Caco-2 (cell line): ENCODE measurements around the gene ANO6. TPM values are rescaled to one million over a fixed set of nuclear protein-coding genes. Genes with fewer than 3 reads are reported as not detected.
A peak's percentile ranks its signal among the peaks of the same experiment; 100 is the strongest.

ENCODE experiments used
- BruUV-seq: library from RNA; stranded (reverse); fragments of 400-500 nt; replicated peaks from 2 replicates; lab custom pipeline; 2021; lab: Mats Ljungman, UMichigan
- CTCF ChIA-PET: fragments of 300-600 bp; sonication (Branson Sonifier 250); formaldehyde crosslinking; loops from one replicate; lab custom pipeline; 2022; ENCODE audit warnings: antibody characterized with exemption; lab: Charles Lee
- POLR2A ChIA-PET: fragments of 300-600 bp; sonication (Branson Sonifier 250); formaldehyde crosslinking; loops from one replicate; lab custom pipeline; 2022; ENCODE audit warnings: antibody characterized with exemption; lab: Charles Lee
- DNase-seq, 2 experiments: peaks; one replicate each; pipeline versions ENCODE4 v3.0.0 to v3.0.0-alpha.2; 2020 to 2022
- H3K27me3 ChIP-seq: replicated peaks from 2 replicates; pipeline ENCODE4 v1.6.0; 2011; ENCODE audit warnings: low read length; ENCODE audit not compliant: control insufficient read depth, insufficient read depth
- H3K36me3 ChIP-seq: 2 replicates; pipeline ENCODE4 v1.5.1; 2011; ENCODE audit warnings: low read length; ENCODE audit not compliant: control insufficient read depth, insufficient read depth
- H3K4me1 ChIP-seq: fragments of 250-450 bp; sonication (Bioruptor Pico); 2 replicates; pipeline ENCODE4 v1.5.1; 2020; ENCODE audit warnings: mild to moderate bottlenecking
- H3K4me3 ChIP-seq: 2 replicates; pipeline ENCODE4 v1.5.1; 2011; ENCODE audit warnings: low read depth, mild to moderate bottlenecking, control low read depth, low read length
- H3K9me3 ChIP-seq: fragments of 250-450 bp; sonication (Bioruptor Pico); 2 replicates; pipeline ENCODE4 v1.5.1; 2020; ENCODE audit warnings: mild to moderate bottlenecking, moderate library complexity
- H3K27ac Mint-ChIP-seq: one replicate; pipeline ENCODE4 v1.8.0; 2022; ENCODE audit warnings: mixed read lengths; ENCODE audit not compliant: unreplicated experiment
- H3K27me3 Mint-ChIP-seq: one replicate; pipeline ENCODE4 v1.8.0; 2022; ENCODE audit warnings: mixed read lengths; ENCODE audit not compliant: insufficient read depth, unreplicated experiment
- H3K36me3 Mint-ChIP-seq: one replicate; pipeline ENCODE4 v1.8.0; 2022; ENCODE audit warnings: mild to moderate bottlenecking, mixed read lengths; ENCODE audit not compliant: insufficient read depth, unreplicated experiment
- H3K4me1 Mint-ChIP-seq: one replicate; pipeline ENCODE4 v1.8.0; 2022; ENCODE audit warnings: low read depth, mixed read lengths; ENCODE audit not compliant: unreplicated experiment
- H3K4me3 Mint-ChIP-seq: one replicate; pipeline ENCODE4 v1.8.0; 2022; ENCODE audit warnings: mild to moderate bottlenecking, moderate library complexity, mixed read lengths; ENCODE audit not compliant: unreplicated experiment
- H3K9me3 Mint-ChIP-seq: one replicate; pipeline ENCODE4 v1.8.0; 2022; ENCODE audit warnings: mixed read lengths; ENCODE audit not compliant: unreplicated experiment
- intact Hi-C: fragments of 100-400 bp; cut with micrococcal nuclease; formaldehyde crosslinking; loops from one replicate; pipeline ENCODE4 v1.10.0; 2022; ENCODE audit not compliant: unreplicated experiment
- total RNA-seq: library from RNA; stranded (reverse); gene quantifications from 2 replicates; pipeline ENCODE4 v1.2.3, GENCODE V29; 2022
- TF ChIP-seq, protein P1 (sequence below), 2 experiments: fragments of 200-600 bp in 1 of 2; IDR thresholded peaks; 1 replicate in 1 of 2; 2 replicates in 1 of 2; pipeline versions ENCODE4 v1.5.1 to v1.8.0; 2011 to 2022; ENCODE audit warnings: antibody characterized with exemption in 1 of 2, control low read depth in 1 of 2, inconsistent platforms in 1 of 2, low read depth in 1 of 2, low read length in 1 of 2, mild to moderate bottlenecking in 1 of 2, moderate library complexity in 1 of 2; ENCODE audit not compliant: insufficient read depth in 1 of 2, severe bottlenecking in 1 of 2, unreplicated experiment in 1 of 2

The ANO6 gene
- total RNA-seq, 1 experiment from 2014 or later = 126 TPM

DNA sequence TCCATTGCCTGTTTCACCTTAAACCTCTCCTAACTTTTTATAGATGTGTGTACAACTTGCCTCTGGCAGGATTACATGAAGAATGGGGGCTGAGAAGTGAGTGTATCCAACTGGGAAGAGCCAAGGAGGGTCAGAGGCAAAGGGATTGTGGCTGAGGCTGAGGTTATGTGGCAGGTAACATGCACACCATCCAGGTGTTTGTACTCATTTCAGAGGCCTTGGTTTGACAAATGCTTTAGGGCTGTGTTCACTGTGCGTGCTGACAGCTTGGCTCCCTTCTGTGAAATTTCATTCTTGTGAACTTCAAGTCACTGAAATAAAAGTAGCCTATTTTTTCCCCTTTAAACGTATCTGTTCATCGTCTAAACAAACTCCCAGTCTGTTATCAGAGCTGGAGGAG, 47.7 kb downstream of the ANO6 start:
- no peaks in the 10 kb centered on the region for H3K27me3 Mint-ChIP-seq
- no peak for DNase-seq
- no peaks in the 10 kb centered on the region for H3K9me3 ChIP-seq
- TF ChIP-seq, protein P1, sequence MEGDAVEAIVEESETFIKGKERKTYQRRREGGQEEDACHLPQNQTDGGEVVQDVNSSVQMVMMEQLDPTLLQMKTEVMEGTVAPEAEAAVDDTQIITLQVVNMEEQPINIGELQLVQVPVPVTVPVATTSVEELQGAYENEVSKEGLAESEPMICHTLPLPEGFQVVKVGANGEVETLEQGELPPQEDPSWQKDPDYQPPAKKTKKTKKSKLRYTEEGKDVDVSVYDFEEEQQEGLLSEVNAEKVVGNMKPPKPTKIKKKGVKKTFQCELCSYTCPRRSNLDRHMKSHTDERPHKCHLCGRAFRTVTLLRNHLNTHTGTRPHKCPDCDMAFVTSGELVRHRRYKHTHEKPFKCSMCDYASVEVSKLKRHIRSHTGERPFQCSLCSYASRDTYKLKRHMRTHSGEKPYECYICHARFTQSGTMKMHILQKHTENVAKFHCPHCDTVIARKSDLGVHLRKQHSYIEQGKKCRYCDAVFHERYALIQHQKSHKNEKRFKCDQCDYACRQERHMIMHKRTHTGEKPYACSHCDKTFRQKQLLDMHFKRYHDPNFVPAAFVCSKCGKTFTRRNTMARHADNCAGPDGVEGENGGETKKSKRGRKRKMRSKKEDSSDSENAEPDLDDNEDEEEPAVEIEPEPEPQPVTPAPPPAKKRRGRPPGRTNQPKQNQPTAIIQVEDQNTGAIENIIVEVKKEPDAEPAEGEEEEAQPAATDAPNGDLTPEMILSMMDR (IDR thresholded peaks at IDR 0.05; ENCODE audit: insufficient read depth in 1 of 2, low read depth in 1 of 2, low read length in 1 of 2, severe bottlenecking in 1 of 2, unreplicated experiment in 1 of 2) = no peak
- no TSS peak for BruUV-seq
- no peak overlapping the region for H3K4me3 ChIP-seq
- intact Hi-C loops = loop anchor here (5.0 kb wide), 1 partner anchor 131 kb away; no protein-coding TSS in a partner anchor
- H3K4me3 Mint-ChIP-seq = no peak overlapping the region
- peak overlapping the region; percentile 73 for H3K27ac Mint-ChIP-seq
- no peaks in the 10 kb centered on the region for H3K9me3 Mint-ChIP-seq
- peaks cover 56% of the 10 kb centered on the region for H3K4me1 Mint-ChIP-seq
- peaks cover 33% of the 10 kb centered on the region for H3K36me3 Mint-ChIP-seq
- POLR2A ChIA-PET = no interaction called here
- CTCF ChIA-PET = no interaction called here
- no peaks in the 10 kb centered on the region for H3K27me3 ChIP-seq
- H3K4me1 ChIP-seq = peaks cover 71% of the 10 kb centered on the region
- no peaks in the 10 kb centered on the region for H3K36me3 ChIP-seq

DNA sequence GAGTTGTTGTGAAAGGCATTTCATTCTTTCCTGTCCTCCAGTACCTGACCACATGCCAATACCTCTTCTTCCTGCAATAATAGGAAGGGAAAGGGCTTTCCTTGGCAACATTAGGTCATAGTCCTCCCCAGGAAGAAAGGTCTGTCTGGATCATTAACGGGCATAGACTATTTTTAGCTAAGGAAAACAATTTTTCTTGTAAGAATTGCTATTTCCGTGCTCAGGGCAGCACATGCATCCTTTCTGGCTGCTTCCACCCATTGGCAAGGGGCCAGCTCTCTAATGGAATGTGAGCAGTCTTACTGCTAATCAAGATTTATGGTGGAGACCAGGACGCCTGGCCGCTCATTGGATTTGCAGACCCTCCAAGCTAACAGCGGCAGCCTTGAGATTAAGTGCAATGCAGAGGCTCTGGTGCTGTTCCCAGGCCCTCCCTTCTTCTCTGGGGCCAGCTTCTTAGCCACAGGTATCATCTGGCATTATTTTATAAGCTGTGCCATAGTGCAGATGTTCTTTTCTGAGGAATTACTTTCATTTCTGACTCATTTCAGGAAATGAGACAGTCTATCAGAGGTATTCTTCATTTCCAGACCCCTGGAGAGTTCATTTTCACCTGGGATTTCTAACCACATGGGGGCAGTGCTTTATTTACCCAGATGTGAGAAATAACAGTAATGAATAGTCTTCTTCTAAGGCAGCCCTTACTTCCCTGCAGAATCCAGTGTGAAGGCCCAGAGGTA, 52.9 kb downstream of the ANO6 start:
- Mint-ChIP-seq H3K27ac (peak overlapping the region; percentile 13), H3K4me1 (peaks cover 48% of the 10 kb centered on the region), H3K9me3 (no peaks in the 10 kb centered on the region), H3K27me3 (no peaks in the 10 kb centered on the region), H3K4me3 (no peak overlapping the region), H3K36me3 (peaks cover 22% of the 10 kb centered on the region)
- H3K4me1 ChIP-seq = peaks cover 62% of the 10 kb centered on the region
- peak in 1 of 2 experiments; percentile 62 for DNase-seq
- no peak overlapping the region for H3K4me3 ChIP-seq
- TF ChIP-seq, protein P1 (IDR thresholded peaks at IDR 0.05; ENCODE audit: insufficient read depth in 1 of 2, low read depth in 1 of 2, low read length in 1 of 2, severe bottlenecking in 1 of 2, unreplicated experiment in 1 of 2) = peak; percentile 45 to 63
- intact Hi-C loops = loop anchor here (1.0 to 2.0 kb wide), 4 partner anchors 15 to 119 kb away; no protein-coding TSS in a partner anchor
- POLR2A ChIA-PET = interaction anchor here (0.6 kb wide), 1 partner anchor 65 kb away, joined by 3 read pairs; no protein-coding TSS in a partner anchor
- CTCF ChIA-PET = interaction anchor here (0.6 to 1.5 kb wide), 5 partner anchors 9 to 120 kb away, joined by 3 to 8 read pairs (median 5); no protein-coding TSS in a partner anchor
- no TSS peak for BruUV-seq
- H3K27me3 ChIP-seq = no peaks in the 10 kb centered on the region
- H3K36me3 ChIP-seq = no peaks in the 10 kb centered on the region
- H3K9me3 ChIP-seq = no peaks in the 10 kb centered on the region

DNA sequence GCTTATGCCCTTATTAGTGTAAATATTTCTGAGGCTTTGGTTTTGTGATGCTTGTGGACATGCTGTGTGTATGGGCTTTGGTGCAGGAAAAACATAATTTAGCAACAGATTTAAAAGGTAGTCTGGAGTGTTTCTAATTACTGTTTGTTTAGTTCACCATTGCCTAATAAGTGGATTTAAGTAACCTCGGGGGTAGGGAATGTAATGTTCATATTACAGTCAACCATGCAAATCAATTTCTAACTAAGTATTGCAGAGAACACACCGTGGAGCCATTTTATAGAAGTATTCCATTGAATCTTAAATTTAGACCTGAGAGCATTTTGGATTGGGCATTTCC, 53.5 kb downstream of the ANO6 start:
- Histone ChIP-seq H3K9me3 (no peaks in the 10 kb centered on the region), H3K4me3 (no peak overlapping the region), H3K4me1 (peaks cover 62% of the 10 kb centered on the region), H3K27me3 (no peaks in the 10 kb centered on the region), H3K36me3 (no peaks in the 10 kb centered on the region)
- Mint-ChIP-seq H3K9me3 (no peaks in the 10 kb centered on the region), H3K4me1 (peaks cover 43% of the 10 kb centered on the region), H3K36me3 (peaks cover 22% of the 10 kb centered on the region), H3K27me3 (no peaks in the 10 kb centered on the region), H3K4me3 (no peak overlapping the region), H3K27ac (peak overlapping the region; percentile 13)
- no peak for DNase-seq
- BruUV-seq = no TSS peak
- intact Hi-C loops = loop anchor here (1.0 to 2.0 kb wide), 4 partner anchors 15 to 119 kb away; no protein-coding TSS in a partner anchor
- ChIA-PET POLR2A (no interaction called here), CTCF (interaction anchor here (0.6 to 1.5 kb wide), 3 partner anchors 11 to 119 kb away, joined by 3 to 7 read pairs (median 5); no protein-coding TSS in a partner anchor)
- TF ChIP-seq, protein P1 (IDR thresholded peaks at IDR 0.05; ENCODE audit: insufficient read depth in 1 of 2, low read depth in 1 of 2, low read length in 1 of 2, severe bottlenecking in 1 of 2, unreplicated experiment in 1 of 2) = no peak
